ENCODE results near the gene LRRC27. TPM values are rescaled to one million over a fixed set of nuclear protein-coding genes. Genes with fewer than 3 reads are reported as not detected.
A peak's percentile ranks its signal among the peaks of the same experiment; 100 is the strongest.
"Not testable (repeated sequence)": the region's sequence is repeated elsewhere in the genome, so short reads cannot be mapped to it uniquely, and the experiment has no call there.

Gene LRRC27
- total RNA-seq, 1 experiment from 2014 or later = 4.1 TPM

DNA sequence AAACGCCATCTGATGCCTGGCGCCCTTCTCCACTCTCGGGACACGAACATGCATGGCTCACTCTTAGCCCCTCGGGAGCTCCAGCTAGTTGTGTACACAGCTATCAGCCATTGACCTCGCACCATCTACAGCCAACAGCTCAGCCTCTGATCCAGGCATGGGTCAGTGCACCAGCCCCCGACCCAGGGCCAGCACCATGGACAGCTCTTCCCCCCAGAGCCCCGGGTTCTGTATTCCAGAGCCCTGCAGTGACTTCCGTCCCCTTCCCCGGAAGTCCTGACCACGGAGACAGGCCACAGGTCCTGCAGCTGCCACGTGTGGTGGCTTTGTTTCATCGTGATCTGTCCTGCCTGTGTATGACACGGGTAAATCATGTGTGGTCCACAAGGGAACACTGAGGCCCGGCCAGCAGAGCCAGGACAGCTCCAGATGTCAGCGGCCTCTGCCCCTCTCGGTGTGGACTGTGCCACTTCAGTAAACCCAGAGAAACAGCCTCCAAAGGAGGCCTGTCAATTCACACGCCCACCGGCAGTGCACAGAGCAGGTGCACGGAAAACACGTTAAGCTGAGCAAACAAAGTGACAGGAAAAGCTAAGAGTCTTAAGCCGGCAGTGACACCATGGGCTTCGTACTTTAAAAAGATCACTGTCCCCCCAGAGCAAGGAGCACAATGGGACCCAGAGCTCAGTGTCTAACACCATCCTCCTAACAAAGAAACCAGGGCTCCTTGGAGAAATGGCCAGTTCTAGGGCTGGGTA, 37.3 kb upstream of the LRRC27 start:
- Histone ChIP-seq H3K9ac (ENCODE audit: low read length) (no peak overlapping the region), H3K79me2 (ENCODE audit: insufficient read depth, low read length) (no peaks in the 10 kb centered on the region; the same call in 1 of the 2 replicates), H3K27ac (ENCODE audit: low read depth, low read length) (no peak overlapping the region), H3K9me2 (ENCODE audit: insufficient read depth) (no peaks in the 10 kb centered on the region), H3K36me3 (ENCODE audit: control insufficient read depth in 1 of 2, insufficient read depth in 2 of 2, low read length in 2 of 2) (no peaks in the 10 kb centered on the region), H3K9me3 (ENCODE audit: control insufficient read depth in 1 of 2, insufficient read depth in 1 of 2, low read depth in 1 of 2, low read length in 2 of 2) (no peaks in the 10 kb centered on the region), H3K4me3 (replicated peaks in 1 of 2; ENCODE audit: low read depth in 1 of 2, low read length in 2 of 2) (no peak overlapping the region), H3K27me3 (ENCODE audit: insufficient read depth, low read length) (no peaks in the 10 kb centered on the region), H3K4me2 (ENCODE audit: low read length) (no peak overlapping the region), H4K20me1 (ENCODE audit: insufficient read depth) (no peaks in the 10 kb centered on the region), H3K4me1 (ENCODE audit: control insufficient read depth in 1 of 2, insufficient read depth in 2 of 2, low read length in 2 of 2) (no peaks in the 10 kb centered on the region), H2AFZ (ENCODE audit: low read depth, low read length, poor library complexity, severe bottlenecking) (no peak overlapping the region)
- ChIA-PET CTCF (no interaction called here), POLR2A (no interaction called here), RAD21 (ENCODE audit: low non-redundant PET in 1 of 2, low total read pairs in 2 of 2, uncharacterized antibody in 2 of 2, unreplicated experiment in 2 of 2) (no interaction called here)
- DNase-seq (ENCODE audit: low read depth, low spot score) (no peak), ATAC-seq (no peak)
- intact Hi-C loops (cut with micrococcal nuclease) = no loop called here
- no peak for TF ChIP-seq JUND (IDR thresholded peaks at IDR 0.05)
- no peak for TF ChIP-seq TCF7L2 (IDR thresholded peaks at IDR 0.05; ENCODE audit: borderline replicate concordance, extremely low read depth, insufficient read depth, insufficient read length)
- TF ChIP-seq, protein P1, sequence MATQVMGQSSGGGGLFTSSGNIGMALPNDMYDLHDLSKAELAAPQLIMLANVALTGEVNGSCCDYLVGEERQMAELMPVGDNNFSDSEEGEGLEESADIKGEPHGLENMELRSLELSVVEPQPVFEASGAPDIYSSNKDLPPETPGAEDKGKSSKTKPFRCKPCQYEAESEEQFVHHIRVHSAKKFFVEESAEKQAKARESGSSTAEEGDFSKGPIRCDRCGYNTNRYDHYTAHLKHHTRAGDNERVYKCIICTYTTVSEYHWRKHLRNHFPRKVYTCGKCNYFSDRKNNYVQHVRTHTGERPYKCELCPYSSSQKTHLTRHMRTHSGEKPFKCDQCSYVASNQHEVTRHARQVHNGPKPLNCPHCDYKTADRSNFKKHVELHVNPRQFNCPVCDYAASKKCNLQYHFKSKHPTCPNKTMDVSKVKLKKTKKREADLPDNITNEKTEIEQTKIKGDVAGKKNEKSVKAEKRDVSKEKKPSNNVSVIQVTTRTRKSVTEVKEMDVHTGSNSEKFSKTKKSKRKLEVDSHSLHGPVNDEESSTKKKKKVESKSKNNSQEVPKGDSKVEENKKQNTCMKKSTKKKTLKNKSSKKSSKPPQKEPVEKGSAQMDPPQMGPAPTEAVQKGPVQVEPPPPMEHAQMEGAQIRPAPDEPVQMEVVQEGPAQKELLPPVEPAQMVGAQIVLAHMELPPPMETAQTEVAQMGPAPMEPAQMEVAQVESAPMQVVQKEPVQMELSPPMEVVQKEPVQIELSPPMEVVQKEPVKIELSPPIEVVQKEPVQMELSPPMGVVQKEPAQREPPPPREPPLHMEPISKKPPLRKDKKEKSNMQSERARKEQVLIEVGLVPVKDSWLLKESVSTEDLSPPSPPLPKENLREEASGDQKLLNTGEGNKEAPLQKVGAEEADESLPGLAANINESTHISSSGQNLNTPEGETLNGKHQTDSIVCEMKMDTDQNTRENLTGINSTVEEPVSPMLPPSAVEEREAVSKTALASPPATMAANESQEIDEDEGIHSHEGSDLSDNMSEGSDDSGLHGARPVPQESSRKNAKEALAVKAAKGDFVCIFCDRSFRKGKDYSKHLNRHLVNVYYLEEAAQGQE (IDR thresholded peaks at IDR 0.05; ENCODE audit: low read depth) = peak; percentile 64
- TF ChIP-seq EZH2phosphoT487 (IDR thresholded peaks at IDR 0.05; ENCODE audit: borderline replicate concordance) = no peak
- TF ChIP-seq EZH2 (IDR thresholded peaks at IDR 0.05) = no peak
- no peak for TF ChIP-seq SRF (IDR thresholded peaks at IDR 0.05; ENCODE audit: low read depth)
- no TSS peak for BruUV-seq (replicated peaks)

DNA sequence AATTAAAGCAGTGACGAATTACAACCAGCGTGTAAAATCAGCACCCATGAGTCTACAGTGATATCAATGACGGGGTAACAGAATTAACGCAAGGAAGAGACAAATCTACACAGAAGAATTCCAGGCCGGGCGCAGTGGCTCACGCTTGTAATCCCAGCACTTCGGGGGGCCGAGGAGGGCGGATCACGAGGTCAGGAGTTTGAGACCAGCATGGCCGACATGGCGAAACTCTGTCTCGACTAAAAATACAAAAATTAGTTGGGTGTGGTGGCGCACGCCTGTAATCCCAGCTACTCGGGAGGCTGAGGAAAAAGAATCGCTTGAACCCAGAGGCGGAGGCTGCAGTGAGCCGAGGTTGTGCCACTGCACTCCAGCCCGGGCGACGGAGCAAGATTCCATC, 36.5 kb upstream of the LRRC27 start:
- H2AFZ ChIP-seq (ENCODE audit: low read depth, low read length, poor library complexity, severe bottlenecking); H3K9ac ChIP-seq (ENCODE audit: low read length); POLR2A ChIA-PET; H4K20me1 ChIP-seq (ENCODE audit: insufficient read depth); H3K36me3 ChIP-seq (ENCODE audit: control insufficient read depth in 1 of 2, insufficient read depth in 2 of 2, low read length in 2 of 2); BruUV-seq (replicated peaks); H3K27me3 ChIP-seq (ENCODE audit: insufficient read depth, low read length); H3K4me3 ChIP-seq (replicated peaks in 1 of 2; ENCODE audit: low read depth in 1 of 2, low read length in 2 of 2); H3K9me2 ChIP-seq (ENCODE audit: insufficient read depth); CTCF ChIA-PET; DNase-seq (ENCODE audit: low read depth, low spot score); ATAC-seq; RAD21 ChIA-PET (ENCODE audit: low non-redundant PET in 1 of 2, low total read pairs in 2 of 2, uncharacterized antibody in 2 of 2, unreplicated experiment in 2 of 2); intact Hi-C loops (cut with micrococcal nuclease); H3K4me1 ChIP-seq (ENCODE audit: control insufficient read depth in 1 of 2, insufficient read depth in 2 of 2, low read length in 2 of 2); H3K79me2 ChIP-seq (ENCODE audit: insufficient read depth, low read length); H3K27ac ChIP-seq (ENCODE audit: low read depth, low read length); H3K4me2 ChIP-seq (ENCODE audit: low read length); H3K9me3 ChIP-seq (ENCODE audit: control insufficient read depth in 1 of 2, insufficient read depth in 1 of 2, low read depth in 1 of 2, low read length in 2 of 2): not testable (repeated sequence)
